Pancreas (tissue), 10 donors: ENCODE data around the gene KLHL5. TPM values are rescaled to one million over a fixed set of nuclear protein-coding genes. Genes with fewer than 3 reads are reported as not detected.

Experiments used
- ATAC-seq, 4 donors: fragments of 200-7000 bp; cut with Tn5 transposase; one replicate each; pipeline versions ENCODE4 v1.8.0 to v1.9.1; 2020; ENCODE audit warnings: mild to moderate bottlenecking in 4 of 4, moderate library complexity in 4 of 4
- DNase-seq, 6 donors: peaks; one replicate each; pipeline ENCODE4 v3.0.0-alpha.2; 2020
- FAIRE-seq: peaks from 2 replicates; lab custom pipeline; 2012; peaks lifted over from hg19 to GRCh38; lab: Jason Lieb, UNC
- H3K27ac ChIP-seq, 4 donors: fragments of 200-600 bp; sonication (generic); 1 replicate in 3 of 4; 2 replicates in 1 of 4; pipeline versions ENCODE4 v1.5.0 to v1.8.0; 2020
- H3K27me3 ChIP-seq, 4 donors: fragments of 200-600 bp; one replicate each; pipeline ENCODE4 v1.8.0; 2021
- H3K36me3 ChIP-seq, 3 donors: fragments of 200-600 bp; sonication (generic) in 1 of 3; one replicate each; pipeline versions ENCODE4 v1.5.0 to v1.8.0; 2020 to 2021
- H3K4me1 ChIP-seq, 3 donors: fragments of 200-600 bp; one replicate each; pipeline ENCODE4 v1.8.0; 2021
- H3K4me3 ChIP-seq, 4 donors: fragments of 200-600 bp; sonication (generic) in 2 of 4; one replicate each; pipeline versions ENCODE4 v1.5.0 to v1.8.0; 2020 to 2021
- H3K9me3 ChIP-seq, 4 donors: fragments of 200-600 bp; one replicate each; pipeline ENCODE4 v1.8.0; 2021
- CTCF ChIP-seq, 4 donors: fragments of 200-600 bp; sonication (generic) in 3 of 4; IDR thresholded peaks; one replicate each; pipeline versions ENCODE4 v1.5.0 to v1.8.0; 2021; ENCODE audit warnings: antibody characterized with exemption in 4 of 4
- WGBS, 2 donors: extraction: QIAGEN DNeasy Blood & Tissue Kit; methylation state at CpG; one replicate each; pipeline ENCODE4 v1.1.7; 2013; 5-methylcytosine and 5-hydroxymethylcytosine counted together
- intact Hi-C, 3 donors: fragments of 100-400 bp; cut with DNase I; formaldehyde crosslinking; loops; one replicate each; pipeline versions ENCODE4 v1.11.1 to v1.14.2; 2022
- polyA plus RNA-seq, 2 donors: library from polyadenylated mRNA; stranded (reverse); fragments of 200-250 nt; gene quantifications; one replicate each; pipeline ENCODE4 v1.2.3, GENCODE V29; 2013
- total RNA-seq, 6 donors: library from RNA; stranded (reverse); fragmentation: NEBNext Ultra II Directional in 4 of 6; extraction: Animal tissue kit (Norgen Biotek cat#: 25700) in 4 of 6; gene quantifications; one replicate each; pipeline versions ENCODE4 v1.2.1 to v1.2.4, GENCODE V29; 2021 to 2023
- donor health status: healthy with polysubstance abuse.
- donor health status: DM: no; HTN: no; CAD: no; lungs with moderate emphysema.
- donor health status: DM: no; HTN: no; CAD: no.
- donor health status: control.
- donor health status: control.
- donor health status: Bipolar disorder and iron deficiency.
- donor health status: DM: yes; HTN: yes; CAD: no.
- donor health status: DM: no; HTN: no; CAD: no.
- donor health status: DM: no; HTN: no; CAD: no.
- donor health status: DM: yes; HTN: yes; CAD: no.

KLHL5 gene
- total and polyA plus RNA-seq, 8 donors: 5.3 to 34.6 (median 9.3) TPM

DNA sequence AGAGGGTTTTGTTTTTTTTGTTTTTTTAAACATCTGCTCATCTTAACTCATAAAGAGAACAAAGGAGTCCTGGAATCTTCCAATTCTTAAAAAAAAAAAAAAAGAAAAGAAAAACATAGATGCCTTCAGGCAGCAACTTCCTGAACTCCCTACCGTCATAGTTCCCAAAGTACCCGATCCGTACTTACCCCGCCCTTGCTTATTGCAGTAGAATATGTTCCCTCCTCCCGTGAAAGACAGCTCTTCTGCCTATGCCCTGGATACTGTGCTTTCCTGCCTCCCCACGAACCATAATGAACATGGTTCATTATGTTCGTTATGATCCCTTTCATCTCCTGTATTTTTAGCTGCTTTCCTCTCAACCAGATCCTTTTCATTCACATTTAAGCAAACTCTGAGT is 40.3 kb downstream of the KLHL5 start:
- 89 to 90% methylated on average over 7 of the region's 7 CpGs for WGBS, 2 donors
- intact Hi-C loops: no loop called here
- peaks cover 0 to 4% (median 0%) of the 10 kb centered on the region in 3 donors for H3K36me3 ChIP-seq
- H3K4me1 ChIP-seq: no peaks in the 10 kb centered on the region
- no peak overlapping the region for H3K4me3 ChIP-seq
- H3K9me3 ChIP-seq: no peaks in the 10 kb centered on the region
- H3K27ac ChIP-seq: no peak overlapping the region
- ATAC-seq (no peak), DNase-seq (no peak), FAIRE-seq (no peak)
- H3K27me3 ChIP-seq: no peaks in the 10 kb centered on the region
- no peak for TF ChIP-seq CTCF (IDR thresholded peaks at IDR 0.05)

DNA sequence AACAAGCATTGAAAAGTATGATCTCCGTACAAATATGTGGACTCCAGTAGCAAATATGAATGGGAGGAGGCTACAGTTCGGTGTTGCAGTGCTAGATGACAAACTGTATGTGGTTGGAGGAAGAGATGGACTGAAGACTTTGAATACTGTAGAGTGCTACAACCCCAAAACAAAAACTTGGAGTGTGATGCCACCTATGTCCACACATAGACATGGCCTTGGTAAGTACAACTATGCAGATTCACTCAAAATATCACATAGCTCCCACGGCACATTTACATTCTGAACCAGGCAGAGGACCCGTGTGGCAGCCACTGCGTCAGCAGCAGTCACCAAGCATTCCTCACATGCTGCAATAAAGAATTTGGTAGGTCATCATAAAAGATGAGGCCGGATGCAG is 41.3 kb downstream of the KLHL5 start:
- Histone ChIP-seq H3K36me3 (peaks cover 0 to 4% (median 0%) of the 10 kb centered on the region in 3 donors), H3K27me3 (peaks cover 0 to 4% (median 0%) of the 10 kb centered on the region in 4 donors), H3K4me1 (no peaks in the 10 kb centered on the region), H3K4me3 (no peak overlapping the region), H3K9me3 (no peaks in the 10 kb centered on the region), H3K27ac (no peak overlapping the region)
- intact Hi-C loops: no loop called here
- no peak for DNase-seq
- no peak for ATAC-seq
- no peak for FAIRE-seq
- TF ChIP-seq CTCF (IDR thresholded peaks at IDR 0.05): no peak
- WGBS, 2 donors: 93 to 96% methylated on average over 6 of the region's 6 CpGs

GRCh38 chr4:39104255-39104654 is 42.2 kb downstream of the KLHL5 start:
- no peak overlapping the region for H3K4me3 ChIP-seq
- H3K27me3 ChIP-seq: peaks cover 0 to 4% (median 0%) of the 10 kb centered on the region in 4 donors
- FAIRE-seq: no peak
- H3K27ac ChIP-seq: no peak overlapping the region
- H3K36me3 ChIP-seq: peaks cover 0 to 4% (median 0%) of the 10 kb centered on the region in 3 donors
- intact Hi-C loops: no loop called here
- TF ChIP-seq CTCF (IDR thresholded peaks at IDR 0.05): no peak
- no peak for DNase-seq
- no peak for ATAC-seq
- 90 to 93% methylated on average over 2 of the region's 2 CpGs for WGBS, 2 donors
- no peaks in the 10 kb centered on the region for H3K4me1 ChIP-seq
- H3K9me3 ChIP-seq: no peaks in the 10 kb centered on the region

- TF ChIP-seq CTCF (IDR thresholded peaks at IDR 0.05): no peak
- peaks cover 0 to 4% (median 0%) of the 10 kb centered on the region in 3 donors for H3K36me3 ChIP-seq
- WGBS, 2 donors: 97 to 99% methylated on average over 4 of the region's 4 CpGs
- H3K4me1 ChIP-seq: no peaks in the 10 kb centered on the region
- DNase-seq (no peak), ATAC-seq (no peak), FAIRE-seq (no peak)
- H3K27ac ChIP-seq: no peak overlapping the region
- peaks cover 0 to 4% (median 0%) of the 10 kb centered on the region in 4 donors for H3K27me3 ChIP-seq
- intact Hi-C loops: no loop called here
- no peaks in the 10 kb centered on the region for H3K9me3 ChIP-seq
- no peak overlapping the region for H3K4me3 ChIP-seq
Observed at GRCh38 chr4:39106011-39106410, 44.0 kb downstream of the KLHL5 start.

DNA sequence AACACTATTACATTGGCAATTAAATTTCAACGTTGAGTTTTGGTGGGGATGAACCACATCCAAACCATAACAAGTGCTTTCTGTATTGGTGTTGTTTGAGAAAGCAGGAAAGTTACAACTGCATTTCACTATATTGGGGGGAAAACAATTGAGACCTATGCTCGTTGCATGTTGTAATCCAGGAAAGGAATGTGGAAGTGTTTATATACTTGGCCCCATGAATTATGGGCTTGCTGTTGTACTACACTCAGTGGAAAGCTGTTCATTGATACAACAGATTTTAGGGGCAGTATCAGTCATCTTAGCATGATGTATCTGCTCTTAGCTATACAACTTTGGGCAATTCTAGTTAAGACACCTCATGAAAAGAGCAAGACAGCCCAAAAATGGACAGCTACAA is 52.4 kb downstream of the KLHL5 start:
- FAIRE-seq (no peak), DNase-seq (no peak), ATAC-seq (no peak)
- intact Hi-C loops: no loop called here
- H3K9me3 ChIP-seq: no peaks in the 10 kb centered on the region
- H3K27me3 ChIP-seq: no peaks in the 10 kb centered on the region
- WGBS, 2 donors: 76 to 83% methylated on average over 2 of the region's 2 CpGs
- no peaks in the 10 kb centered on the region for H3K4me1 ChIP-seq
- no peak for TF ChIP-seq CTCF (IDR thresholded peaks at IDR 0.05)
- H3K27ac ChIP-seq: no peak overlapping the region
- peaks cover 0 to 7% (median 0%) of the 10 kb centered on the region in 3 donors for H3K36me3 ChIP-seq
- H3K4me3 ChIP-seq: no peak overlapping the region
